HG03342 (cell line): ENCODE results near the gene SNX5.

Experiments
- ATAC-seq: cut with Tn5 transposase; IDR thresholded peaks from one replicate; pipeline ENCODE4 v1.9.1; 2021; ENCODE audit warnings: mild to moderate bottlenecking, moderate library complexity; ENCODE audit not compliant: unreplicated experiment

The SNX5 gene

DNA sequence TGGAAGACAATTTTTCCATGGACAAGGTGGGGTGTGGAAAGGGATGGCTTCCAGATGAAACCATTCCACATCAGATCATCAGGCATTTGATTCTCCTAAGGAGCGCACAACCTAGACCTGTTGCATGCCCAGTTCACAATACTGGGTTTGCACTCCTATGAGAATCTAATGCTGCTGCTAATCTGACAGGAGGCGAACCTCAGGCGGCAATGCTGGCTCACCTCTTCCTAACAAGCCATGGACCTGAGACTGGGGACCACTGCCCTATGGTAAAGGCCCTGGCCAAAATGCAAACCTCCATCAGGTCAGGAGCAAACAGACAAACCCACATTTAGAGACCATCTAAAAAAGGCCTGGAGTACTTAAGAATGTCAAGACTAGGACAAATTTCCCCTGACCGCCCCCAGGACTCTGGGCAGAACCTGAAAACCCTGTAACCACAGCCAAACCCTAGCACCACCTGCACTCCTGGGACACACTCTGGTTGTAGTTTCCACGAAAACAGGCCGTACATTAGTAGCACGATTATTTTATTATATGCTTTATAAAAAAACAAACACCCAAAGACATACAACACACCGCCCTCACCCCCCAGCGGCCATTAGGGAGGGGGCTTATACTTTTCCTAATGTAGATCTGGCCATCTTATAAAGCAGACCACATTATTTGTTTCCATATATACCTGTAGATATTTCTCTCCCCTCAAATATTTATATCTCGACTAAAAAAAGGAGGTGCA lies 27.3 kb downstream of the SNX5 start:
- no peak for ATAC-seq

DNA sequence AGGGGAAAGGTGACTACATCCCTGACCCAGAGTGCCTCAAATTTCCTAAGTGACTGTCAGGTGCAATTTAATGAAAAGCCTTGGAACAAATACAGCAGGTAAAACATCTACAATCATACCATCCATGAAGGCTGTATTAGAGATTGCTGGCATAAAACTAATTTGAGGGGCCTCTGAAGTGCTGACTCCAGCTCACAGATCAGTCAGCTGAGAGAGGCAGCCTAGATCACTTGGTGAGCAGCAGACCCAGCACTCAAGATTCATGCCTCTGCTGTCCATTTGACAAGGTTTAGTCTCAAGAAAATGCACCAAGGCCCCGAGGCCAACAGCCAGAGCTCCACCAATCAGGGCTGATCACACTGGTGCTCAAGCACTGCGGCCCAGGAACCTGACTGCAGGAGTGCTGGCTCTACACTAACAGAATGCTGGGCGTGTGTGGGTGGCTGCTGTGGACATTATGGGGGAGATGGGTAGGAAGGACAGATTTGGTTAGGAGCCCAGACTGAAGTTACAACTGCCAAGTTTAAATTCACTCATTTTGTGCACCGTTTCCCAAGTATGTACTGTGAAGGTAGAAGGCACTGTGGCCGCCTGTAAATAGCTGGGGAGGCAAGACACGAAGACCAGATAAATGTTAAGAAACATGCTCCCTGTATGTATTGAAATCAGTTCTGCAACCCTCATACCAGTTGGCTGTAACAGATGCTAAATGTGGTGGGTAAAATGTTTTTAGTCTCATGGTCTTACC lies 28.2 kb downstream of the SNX5 start:
- ATAC-seq, result no peak

DNA sequence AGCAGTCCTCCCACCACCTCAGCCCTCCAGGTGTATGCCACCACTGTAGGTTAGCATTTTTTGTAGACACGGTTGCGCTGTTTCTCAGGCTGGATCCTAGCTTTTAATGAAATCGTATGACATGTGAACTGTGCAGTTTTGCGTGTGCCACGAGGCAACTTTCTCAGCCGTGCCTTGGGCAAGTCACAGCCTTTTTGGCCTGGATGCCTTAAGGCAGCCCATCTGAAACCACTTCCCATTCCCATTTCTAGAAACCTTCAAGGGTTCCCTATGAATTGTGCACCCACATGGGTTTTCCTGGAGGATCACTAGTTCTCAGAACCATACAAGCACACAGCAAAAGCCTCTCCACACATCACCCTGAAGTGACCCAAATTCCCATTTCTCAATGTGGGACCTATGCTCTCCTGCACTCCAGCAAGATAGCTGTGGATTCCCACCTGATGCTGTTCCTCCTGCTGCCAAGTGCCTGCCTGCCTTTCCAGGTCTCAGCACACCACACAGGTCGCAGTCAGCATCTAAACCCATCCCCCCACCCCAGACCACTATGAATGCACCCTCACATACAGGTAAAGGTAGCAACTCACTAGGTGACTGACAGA lies 28.9 kb downstream of the SNX5 start:
- peak; percentile 3 for ATAC-seq

DNA sequence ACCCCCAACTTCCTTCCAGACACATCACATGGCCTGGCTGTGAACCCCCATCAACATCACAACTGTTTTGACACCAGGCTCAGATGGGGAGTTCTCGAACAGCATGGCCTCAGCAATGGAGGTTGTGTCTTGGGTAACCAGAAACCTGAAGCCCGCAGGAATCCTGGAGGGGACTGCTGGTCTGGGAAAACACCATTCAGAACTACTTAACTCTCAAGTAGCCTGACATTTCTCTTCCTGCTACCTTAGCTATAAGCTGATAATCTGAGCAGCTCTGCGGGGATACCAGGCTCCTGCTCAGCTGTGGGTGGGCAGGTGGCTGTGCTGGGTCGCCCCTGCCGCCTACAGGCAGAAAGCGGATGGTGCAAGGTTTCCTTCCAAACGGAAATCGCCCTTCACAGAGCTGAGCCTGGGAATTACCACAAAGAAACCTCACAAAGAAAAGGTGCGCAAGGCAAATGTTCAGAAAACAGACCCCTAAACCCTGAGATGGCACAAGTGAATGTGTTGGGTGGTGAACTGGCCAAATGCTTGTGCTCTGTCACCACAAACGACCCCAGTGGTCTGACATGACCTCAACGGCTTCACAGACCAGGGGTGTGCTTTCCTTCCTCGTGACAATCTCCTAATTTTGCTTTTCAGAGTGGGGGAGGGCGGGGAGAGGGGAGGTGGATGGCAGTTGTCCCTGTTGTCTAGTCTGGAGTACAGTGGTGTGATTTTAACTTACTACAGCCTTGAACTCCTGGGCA lies 29.5 kb downstream of the SNX5 start:
- ATAC-seq, result peak; percentile 71

DNA sequence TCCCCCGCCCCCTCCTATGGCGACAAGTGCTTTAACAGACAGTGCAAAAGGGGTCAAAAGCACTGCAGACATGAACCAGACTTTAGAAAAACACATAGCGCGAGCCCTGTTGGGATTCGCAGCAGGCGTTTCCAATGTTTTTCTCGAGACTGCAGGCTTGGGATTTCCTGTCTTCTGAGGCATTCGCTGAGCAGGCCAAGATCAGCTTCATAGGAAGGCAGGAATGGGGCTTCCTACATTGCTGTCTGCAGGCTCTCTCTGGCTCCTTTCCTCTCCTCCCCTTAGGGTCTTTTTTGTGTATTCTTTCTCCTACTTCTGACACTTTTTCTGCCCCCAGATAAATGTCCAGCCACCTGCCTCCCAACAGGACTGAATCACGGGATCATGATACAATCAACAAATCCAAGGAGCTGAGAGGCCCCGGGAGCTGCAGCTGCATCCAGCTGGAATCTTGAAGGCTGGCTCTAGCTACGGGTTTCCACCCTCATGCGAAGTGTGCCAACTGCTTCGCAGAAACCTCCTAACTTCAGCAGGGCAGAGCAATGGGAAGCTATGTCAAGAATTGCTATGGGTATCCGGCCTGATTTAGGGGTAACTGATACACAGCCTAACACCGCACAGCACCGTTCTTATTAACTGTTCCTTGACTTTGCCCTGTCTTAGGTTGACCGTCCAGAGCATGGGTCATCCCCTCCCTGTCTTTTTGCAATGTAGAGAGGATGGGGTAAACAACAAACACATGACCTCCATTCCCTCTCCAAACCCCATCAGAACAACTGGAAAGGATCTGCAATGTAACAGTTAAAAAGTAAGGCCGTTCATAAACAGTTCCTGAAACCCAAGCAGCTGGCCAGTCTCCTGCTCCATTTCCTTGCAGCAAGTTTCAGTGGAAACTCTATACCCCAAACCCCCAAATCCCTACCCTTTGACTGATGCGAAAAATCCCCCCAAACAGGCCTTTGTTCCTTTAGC lies 31.5 kb downstream of the SNX5 start:
- no peak for ATAC-seq

DNA sequence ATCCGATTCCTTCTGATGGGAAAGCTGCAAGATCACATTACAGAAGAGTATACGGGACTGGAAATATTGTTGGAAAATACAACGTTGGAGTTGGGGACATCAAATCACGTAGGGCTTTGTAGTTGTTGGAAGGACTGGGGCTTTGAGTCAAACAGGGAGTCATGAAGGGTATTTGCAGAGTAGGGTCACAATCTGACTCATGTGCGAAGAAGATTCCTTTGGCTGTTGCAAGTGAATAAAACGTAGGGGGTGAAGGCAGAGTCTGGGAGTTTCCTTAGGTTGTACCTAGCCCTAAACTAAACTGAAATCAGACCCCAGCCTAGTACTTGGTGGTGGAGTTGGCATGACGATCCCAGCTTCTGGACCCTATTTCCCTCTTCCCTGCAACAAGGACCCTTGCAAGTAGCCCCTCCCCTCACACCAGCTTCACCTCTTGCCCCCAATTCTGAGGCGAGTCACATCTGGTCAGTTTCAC lies 32.3 kb downstream of the SNX5 start:
- no peak for ATAC-seq

DNA sequence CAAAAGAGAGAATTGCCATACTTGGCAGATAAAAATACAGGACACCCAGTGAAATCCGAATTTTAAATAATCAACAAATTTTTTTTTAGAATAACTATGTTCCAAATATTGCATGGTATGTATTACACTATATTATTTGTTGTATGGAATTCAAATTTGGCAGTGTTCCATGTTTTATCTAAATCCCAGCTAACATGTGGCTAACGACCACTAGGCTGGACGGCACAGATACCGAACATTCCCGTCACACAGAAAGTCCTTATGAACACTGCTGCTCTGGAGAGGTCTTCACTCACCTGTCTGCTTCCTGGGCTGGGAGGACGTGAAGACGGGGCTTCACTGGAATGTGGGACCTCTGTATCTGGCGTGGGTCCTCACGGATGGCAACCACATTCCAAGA lies 32.8 kb downstream of the SNX5 start:
- no peak for ATAC-seq

DNA sequence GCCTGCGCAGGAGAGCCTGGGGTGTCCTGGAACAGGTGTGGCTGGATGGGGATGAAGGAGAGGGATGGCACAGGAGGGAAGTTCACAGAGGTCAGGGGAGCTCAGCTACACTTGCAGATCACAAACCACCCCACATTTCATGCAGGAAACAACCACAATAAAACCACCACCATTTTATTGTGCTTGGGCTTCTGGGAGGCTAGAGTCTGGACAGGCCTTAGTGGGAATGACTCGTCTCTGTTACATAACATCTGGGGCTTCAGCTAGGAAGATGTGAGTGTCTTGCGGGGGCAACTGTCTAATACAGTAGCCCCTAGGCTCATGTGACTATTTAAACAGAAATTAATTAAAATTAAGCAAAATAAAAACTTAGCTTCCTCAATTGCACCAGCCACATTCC lies 33.4 kb downstream of the SNX5 start:
- ATAC-seq, result no peak

DNA sequence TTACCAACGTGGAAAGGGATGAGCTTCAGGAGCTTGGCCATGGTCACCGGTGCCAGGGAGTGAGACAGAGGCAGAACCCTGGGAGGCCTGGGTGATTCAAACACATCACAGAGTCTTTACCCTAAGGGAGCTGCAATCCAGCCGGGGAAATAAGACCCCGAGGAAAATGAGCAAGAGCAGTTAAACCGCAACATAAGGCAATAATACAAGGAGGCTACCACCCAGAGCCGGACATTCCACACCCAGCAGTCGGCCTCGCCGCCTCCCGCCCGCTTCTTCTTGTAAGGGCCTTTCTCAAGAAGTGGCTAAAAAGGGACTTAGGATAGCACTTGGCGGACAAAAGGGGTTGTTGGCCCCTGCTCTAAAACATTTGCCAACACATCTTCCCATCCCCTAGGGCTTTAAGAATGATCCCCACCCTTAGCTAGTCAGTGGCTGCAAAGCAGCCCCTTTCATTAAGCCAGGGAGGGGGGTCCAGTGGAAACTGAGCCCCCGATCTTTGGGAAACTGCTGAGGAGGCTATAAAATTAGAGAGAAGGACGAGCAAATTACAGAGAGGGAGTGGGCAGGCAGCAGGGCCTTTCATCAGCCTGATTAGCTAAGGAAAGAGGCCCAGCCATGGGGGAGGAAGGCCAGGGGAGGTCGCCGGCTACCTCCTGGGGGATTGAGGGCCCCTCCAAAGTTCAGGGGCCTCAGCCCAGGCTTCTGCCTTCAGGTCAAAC lies 34.3 kb downstream of the SNX5 start:
- ATAC-seq, result no peak

DNA sequence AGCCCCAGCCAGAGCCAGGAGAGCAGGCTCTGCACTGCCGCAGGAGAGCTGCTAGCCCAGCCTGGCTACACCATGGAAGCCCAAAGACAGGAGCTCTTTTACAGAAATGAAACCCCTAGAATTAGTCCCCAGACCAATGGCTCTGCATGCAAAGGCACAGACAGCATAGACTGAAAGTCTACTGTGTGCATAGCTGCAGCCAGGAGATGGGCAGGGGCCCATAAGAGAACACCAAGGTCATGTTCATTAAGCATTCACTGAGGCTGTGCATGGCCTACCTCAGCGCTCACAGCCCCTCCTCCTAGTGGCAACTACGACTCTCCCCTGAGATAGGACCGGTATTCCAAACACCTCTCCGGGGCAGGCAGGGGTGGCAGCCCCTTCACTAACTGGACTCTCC lies 34.9 kb downstream of the SNX5 start:
- ATAC-seq, result no peak

DNA sequence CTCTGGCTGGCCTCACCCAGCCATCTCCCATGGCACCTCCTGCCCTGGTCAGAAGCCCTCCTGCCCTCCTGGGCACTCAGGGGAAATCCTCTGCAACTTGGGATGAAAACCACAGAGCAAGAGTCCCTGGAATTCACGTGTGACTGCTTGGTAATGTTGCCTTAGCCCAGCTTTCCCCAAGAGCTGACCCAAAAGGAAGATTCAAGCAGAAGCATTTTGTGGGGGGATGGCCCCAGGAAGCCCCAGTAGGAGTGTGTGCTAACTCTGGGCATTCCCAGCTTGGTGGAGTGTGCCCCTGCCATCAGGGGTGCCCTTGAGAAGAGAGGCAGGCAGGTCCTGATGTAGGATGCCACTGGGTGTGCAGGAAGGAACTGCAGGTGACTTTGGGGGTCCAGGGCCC lies 35.5 kb downstream of the SNX5 start:
- no peak for ATAC-seq

DNA sequence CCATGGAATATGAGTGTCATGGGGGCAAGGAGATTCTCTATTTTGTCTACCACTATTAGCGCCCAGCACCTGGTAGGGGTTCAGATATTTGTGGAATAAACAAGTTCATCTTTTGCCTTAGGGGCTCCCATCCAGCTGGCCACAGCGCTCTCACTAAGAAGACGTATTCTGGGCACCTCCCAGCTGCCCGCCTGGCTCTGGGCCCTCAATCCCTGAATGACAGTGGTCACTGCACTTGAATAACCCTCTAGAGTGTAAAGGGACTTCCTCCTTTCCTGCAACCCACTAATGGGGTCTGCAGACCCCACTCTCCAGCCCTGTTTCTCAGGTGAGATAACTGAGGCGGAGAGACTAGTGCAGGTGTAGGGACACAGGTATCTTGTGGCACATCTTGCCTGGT lies 36.2 kb downstream of the SNX5 start:
- no peak for ATAC-seq

DNA sequence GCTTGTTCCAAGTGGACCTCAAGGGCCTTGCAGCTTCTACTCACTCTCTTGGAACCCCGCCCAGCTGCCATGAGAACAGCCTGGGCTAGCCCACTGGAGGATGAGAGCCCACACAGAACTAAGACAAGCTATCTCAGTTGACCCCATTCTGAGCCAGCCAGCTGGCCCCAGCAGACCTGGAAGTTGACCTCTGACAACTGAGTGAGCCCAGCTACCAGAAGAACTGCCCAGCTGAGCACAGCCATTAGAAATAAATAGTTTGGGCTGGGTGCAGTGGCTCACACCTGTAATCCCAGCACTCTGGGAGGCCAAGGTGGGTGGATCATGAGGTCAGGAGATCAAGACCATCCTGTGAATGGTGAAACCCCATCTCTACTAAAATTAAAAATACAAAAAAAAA lies 37.1 kb downstream of the SNX5 start:
- ATAC-seq, result no peak

DNA sequence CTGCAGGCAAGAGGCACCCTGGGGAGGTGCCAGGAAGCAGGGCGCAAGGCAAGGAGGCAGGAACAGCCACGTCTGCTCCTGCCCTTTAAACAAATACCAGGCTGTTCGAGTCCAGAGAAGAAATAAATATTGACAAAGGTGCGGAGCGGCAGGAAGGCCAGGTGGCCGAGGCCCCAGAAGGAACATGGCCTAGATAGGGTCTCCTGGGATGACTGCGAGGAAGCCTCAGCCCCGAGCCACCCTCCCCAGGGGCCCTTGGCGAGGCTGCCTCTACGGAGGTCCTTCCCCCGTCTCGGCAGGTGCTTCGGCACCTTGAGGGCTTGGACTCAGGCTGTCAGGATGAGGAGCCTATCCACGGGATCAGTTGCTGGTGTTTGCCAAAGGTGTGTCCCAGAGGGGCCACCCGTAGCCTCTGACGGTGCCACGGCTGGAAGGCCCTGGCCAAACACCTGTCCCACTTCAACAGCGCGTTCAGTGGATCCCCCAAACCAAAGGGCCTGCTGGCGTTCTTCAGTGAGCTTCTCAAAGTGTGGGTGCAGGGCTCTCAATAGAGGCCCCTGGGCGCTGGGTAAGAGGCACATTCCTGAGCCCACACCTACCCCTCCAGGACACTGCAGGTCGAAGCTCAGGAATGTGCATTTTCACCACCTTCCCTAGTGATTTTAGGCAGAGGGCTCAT lies 39.8 kb downstream of the SNX5 start:
- no peak for ATAC-seq

DNA sequence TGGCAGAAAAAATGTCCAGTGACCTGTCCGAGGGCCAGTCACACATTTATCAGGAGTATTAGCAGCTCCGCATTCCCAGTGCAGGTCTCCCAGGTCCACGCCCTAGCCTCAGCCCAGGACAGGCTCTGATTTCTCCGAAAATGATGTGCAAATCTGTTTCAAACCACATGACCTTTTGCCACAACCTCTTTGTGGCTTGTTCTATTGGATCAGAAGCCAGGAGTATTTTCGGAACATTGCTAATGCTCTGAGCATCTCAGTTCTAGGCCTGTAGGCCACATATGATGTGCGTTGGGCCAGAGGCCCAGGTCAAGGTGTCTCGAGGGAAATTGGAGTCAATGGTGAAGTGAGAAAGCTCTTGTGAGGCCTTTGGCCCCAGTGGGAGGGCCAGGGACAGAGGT lies 40.4 kb downstream of the SNX5 start:
- ATAC-seq, result no peak

DNA sequence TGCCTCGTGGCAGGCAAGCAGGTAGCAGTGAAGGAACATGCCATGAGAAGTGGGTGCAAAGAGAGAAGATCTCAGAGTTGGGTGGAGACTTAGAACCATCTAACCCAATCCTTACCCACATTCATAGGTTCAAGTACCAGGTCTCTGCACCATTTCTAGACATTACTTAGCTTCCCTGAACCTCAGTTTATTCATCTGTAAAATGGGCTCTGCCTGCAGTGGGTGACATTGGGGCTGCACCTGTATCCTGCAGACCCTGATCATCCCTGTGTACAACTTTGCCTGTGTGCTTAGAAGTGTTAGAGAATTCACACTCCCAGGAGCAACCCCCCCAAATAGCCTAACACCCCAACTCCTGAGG lies 42.7 kb downstream of the SNX5 start:
- ATAC-seq, result no peak

DNA sequence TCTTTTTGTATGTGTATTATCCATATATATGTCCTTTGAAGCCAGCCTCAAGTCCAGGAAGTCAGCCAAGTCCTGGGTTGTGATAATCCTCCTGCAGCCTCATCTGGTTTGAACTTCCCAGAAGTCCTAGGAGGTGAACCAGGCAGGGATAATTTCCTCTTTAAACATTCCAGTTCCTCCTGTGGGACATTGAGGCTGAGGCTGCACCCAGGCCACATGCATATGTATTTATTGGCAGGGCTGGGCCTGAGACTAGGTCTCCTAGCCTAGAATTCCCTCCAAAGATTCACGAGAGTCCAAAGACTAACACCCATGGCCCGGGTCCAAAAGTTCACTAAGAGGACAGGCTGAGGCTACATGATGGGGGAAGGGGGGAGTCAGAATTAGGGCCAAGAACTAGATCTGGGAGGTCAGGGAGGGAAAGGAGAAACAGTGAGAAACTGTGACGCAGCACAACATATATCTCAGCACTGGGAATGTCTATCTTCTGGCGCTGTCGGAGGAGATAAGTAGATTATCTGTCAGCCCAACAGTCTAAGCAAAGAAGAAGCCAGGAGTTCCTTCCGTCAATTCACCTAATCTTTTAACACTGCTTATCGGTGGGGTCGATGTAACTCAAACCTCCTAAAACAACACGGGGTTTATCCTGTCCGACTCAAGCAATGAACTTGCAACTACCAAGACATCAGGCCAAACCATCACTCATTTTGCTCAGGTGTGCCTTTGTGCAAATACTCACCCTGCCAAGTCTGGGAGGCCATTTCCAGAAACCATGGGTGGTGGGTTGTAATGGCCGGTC lies 43.3 kb downstream of the SNX5 start:
- ATAC-seq, result no peak

DNA sequence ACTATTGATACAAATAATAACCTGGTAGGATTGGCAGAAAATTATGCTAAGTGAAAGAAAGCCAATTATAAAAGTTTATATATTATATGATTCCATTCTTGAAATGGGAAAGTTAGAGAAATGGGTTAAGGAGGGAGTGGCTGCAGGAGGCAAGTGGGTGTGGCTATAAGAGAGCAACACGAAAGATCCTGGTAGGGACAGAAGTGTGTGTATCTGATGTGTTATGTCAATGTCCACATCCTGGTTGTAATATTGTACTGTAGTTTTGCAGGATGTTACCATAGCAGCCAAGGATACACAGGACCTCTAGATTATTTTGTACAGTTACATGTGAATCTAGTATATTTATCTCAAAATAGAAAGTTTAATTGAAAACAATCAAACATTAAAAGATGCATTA lies 46.8 kb downstream of the SNX5 start:
- ATAC-seq, result no peak
